Right lobe of liver (tissue), 6 donors: ENCODE results near the gene USP38. TPM values are rescaled to one million over a fixed set of nuclear protein-coding genes. Genes with fewer than 3 reads are reported as not detected.
"Not testable (repeated sequence)": the region's sequence is repeated elsewhere in the genome, so short reads cannot be mapped to it uniquely, and the experiment has no call there.

ENCODE experiments used
- ATAC-seq, 4 donors: fragments of 200-7000 bp; cut with Tn5 transposase; one replicate each; pipeline ENCODE4 v1.9.1; 2020; ENCODE audit warnings: mild to moderate bottlenecking in 4 of 4, moderate library complexity in 4 of 4
- DNase-seq, 3 donors: peaks; one replicate each; pipeline ENCODE4 v3.0.0-alpha.2; 2020
- H3K27ac ChIP-seq, 3 donors: fragments of 200-600 bp; one replicate each; pipeline ENCODE4 v1.8.0; 2022
- H3K27me3 ChIP-seq, 2 donors: fragments of 200-600 bp; one replicate each; pipeline ENCODE4 v1.8.0; 2022
- H3K36me3 ChIP-seq, 4 donors: fragments of 200-600 bp; sonication (generic) in 1 of 4; one replicate each; pipeline versions ENCODE4 v1.5.1 to v1.8.0; 2017 to 2022; ENCODE audit warnings: control low read depth in 1 of 4
- H3K4me1 ChIP-seq, 4 donors: fragments of 200-600 bp; sonication (generic) in 1 of 4; one replicate each; pipeline versions ENCODE4 v1.5.1 to v1.8.0; 2017 to 2022; ENCODE audit warnings: control low read depth in 1 of 4
- H3K4me3 ChIP-seq, 3 donors: fragments of 200-600 bp; one replicate each; pipeline ENCODE4 v1.8.0; 2022
- H3K9me3 ChIP-seq, 4 donors: fragments of 200-600 bp; sonication (generic) in 1 of 4; one replicate each; pipeline versions ENCODE4 v1.5.1 to v1.8.0; 2017 to 2022; ENCODE audit warnings: control low read depth in 1 of 4
- CTCF ChIP-seq, 4 donors: fragments of 200-600 bp in 3 of 4; fragments of 450-650 bp in 1 of 4; IDR thresholded peaks; one replicate each; pipeline versions ENCODE4 v1.5.1 to v1.8.0; 2016 to 2022; ENCODE audit warnings: antibody characterized with exemption in 4 of 4, mild to moderate bottlenecking in 2 of 4
- POLR2A ChIP-seq: fragments of 450-650 bp; IDR thresholded peaks from one replicate; pipeline ENCODE4 v1.6.1; 2017; ENCODE audit warnings: antibody characterized with exemption, mild to moderate bottlenecking
- WGBS: methylation state at CpG from one replicate; pipeline ENCODE4 v1.1.6; 2018; ENCODE audit warnings: low coverage, low lambda C conversion rate; ENCODE audit not compliant: insufficient coverage; ENCODE audit errors: missing lambda C conversion rate; 5-methylcytosine and 5-hydroxymethylcytosine counted together
- intact Hi-C, 2 donors: fragments of 100-400 bp; cut with DNase I; formaldehyde crosslinking; loops; one replicate each; pipeline versions ENCODE4 v1.11.2 to v1.14.1; 2022
- total RNA-seq, 6 experiments: library from RNA; depleted of rRNA in 2 of 6; stranded (reverse); fragments of >200 nt in 2 of 6; fragmentation: NEBNext Ultra II Directional in 3 of 6; extraction: Animal tissue kit (Norgen Biotek cat#: 25700) in 3 of 6; gene quantifications; one replicate each; pipeline versions ENCODE4 v1.1.0 to v1.2.4, GENCODE V29; 2016 to 2023
- donor health status: DM: no; HTN: yes; CAD: no.
- donor health status: DM: no; HTN: no; CAD: no.
- donor health status: DM: no; HTN: no; CAD: no.
- donor health status: DM: no; HTN: yes; CAD: no.
- donor health status: DM: no; HTN: yes; CAD: no.

USP38 gene
- total RNA-seq, 6 experiments from 2014 or later, result 21.0 to 24.6 (median 21.4) TPM

DNA sequence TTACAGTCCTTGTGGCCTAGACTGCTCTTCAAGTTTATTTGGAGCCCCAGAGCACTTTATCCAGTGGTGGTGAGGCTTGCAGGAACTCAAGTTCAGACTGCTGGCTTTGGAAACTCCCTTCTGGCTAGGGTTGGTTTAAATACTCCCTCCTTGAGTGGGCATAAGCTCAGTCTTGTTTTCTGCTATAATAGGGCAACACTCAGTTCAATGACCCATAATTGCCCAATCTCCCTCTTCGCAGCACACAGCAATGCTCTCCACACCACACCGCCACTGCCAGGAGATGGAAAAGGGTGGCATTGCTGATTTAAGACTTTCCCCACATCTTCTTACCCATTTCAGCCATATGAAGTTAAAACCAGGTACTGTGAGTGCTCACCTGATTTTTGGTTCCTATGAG lies 27.9 kb upstream of the USP38 start:
- intact Hi-C loops, result no loop called here
- no peaks in the 10 kb centered on the region for H3K4me1 ChIP-seq
- no peak for ATAC-seq
- H3K4me3 ChIP-seq, result no peak overlapping the region
- no peak for TF ChIP-seq CTCF (IDR thresholded peaks at IDR 0.05)
- no peak for TF ChIP-seq POLR2A
- H3K27ac ChIP-seq, result no peak overlapping the region
- WGBS, result 94% methylated on average over 2 of the region's 2 CpGs
- no peaks in the 10 kb centered on the region for H3K36me3 ChIP-seq
- no peaks in the 10 kb centered on the region for H3K27me3 ChIP-seq
- no peak for DNase-seq
- peaks cover 0 to 8% (median 2%) of the 10 kb centered on the region in 4 donors for H3K9me3 ChIP-seq

- DNase-seq (no peak), ATAC-seq (no peak)
- Histone ChIP-seq H3K4me1 (no peaks in the 10 kb centered on the region), H3K36me3 (no peaks in the 10 kb centered on the region), H3K27me3 (no peaks in the 10 kb centered on the region), H3K4me3 (no peak overlapping the region), H3K9me3 (no peaks in the 10 kb centered on the region), H3K27ac (no peak overlapping the region)
- intact Hi-C loops, result no loop called here
- TF ChIP-seq POLR2A, result no peak
- no peak for TF ChIP-seq CTCF (IDR thresholded peaks at IDR 0.05)
Measured at GRCh38 chr4:143163614-143164013, 21.1 kb upstream of the USP38 start.

GRCh38 chr4:143166722-143167121 lies 18.0 kb upstream of the USP38 start:
- WGBS, result 100% methylated on average over 1 of the region's 11 CpGs
- H3K27ac ChIP-seq, result not testable (repeated sequence)

DNA sequence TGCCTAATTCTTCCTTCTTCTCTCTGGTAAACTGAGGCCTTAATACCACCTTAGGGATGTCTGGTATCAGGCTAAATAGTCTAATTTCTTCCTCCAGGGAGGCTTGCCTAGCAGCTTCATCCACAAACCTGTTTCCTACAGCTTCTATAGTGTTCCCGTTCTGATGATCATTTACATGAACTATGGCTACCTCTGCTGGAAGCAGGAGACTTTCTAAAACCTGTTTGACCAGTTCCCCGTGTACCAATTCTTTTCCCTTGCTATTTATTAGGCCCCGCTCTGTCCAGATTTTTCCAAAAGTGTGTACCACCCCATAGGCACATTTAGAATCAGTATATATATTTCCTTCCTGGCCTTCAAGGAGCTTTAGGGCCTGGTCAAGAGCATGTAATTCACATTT lies 5.8 kb upstream of the USP38 start:
- 81% methylated on average over 3 of the region's 3 CpGs for WGBS
- ATAC-seq, result no peak

More at GRCh38 chr4:143166722-143167121, 18.0 kb upstream of the USP38 start:
- ATAC-seq, DNase-seq, H3K4me1 ChIP-seq, H3K36me3 ChIP-seq, H3K4me3 ChIP-seq, H3K27me3 ChIP-seq, intact Hi-C loops, H3K9me3 ChIP-seq: not testable (repeated sequence)

More for the DNA sequence above, 5.8 kb upstream of the USP38 start:
- no peaks in the 10 kb centered on the region for H3K27me3 ChIP-seq
- intact Hi-C loops, result no loop called here
- H3K4me3 ChIP-seq, result no peak overlapping the region
- peaks cover 0 to 9% (median 0%) of the 10 kb centered on the region in 4 donors for H3K4me1 ChIP-seq
- H3K36me3 ChIP-seq, result no peaks in the 10 kb centered on the region
- DNase-seq, result no peak
- H3K9me3 ChIP-seq, result no peaks in the 10 kb centered on the region
- TF ChIP-seq CTCF (IDR thresholded peaks at IDR 0.05) (no peak), POLR2A (no peak)
- no peak overlapping the region for H3K27ac ChIP-seq
